ENCODE measurements around the gene COX6B2.

- TF ChIP-seq POLR2A (IDR thresholded peaks at IDR 0.05): no peak
- peak; percentile 95 to 99 (median 98) for TF ChIP-seq CTCF (IDR thresholded peaks at IDR 0.05)
- no peak for TF ChIP-seq POLR2AphosphoS5 (IDR thresholded peaks at IDR 0.05)
Measured at GRCh38 chr19:55301459-55302317, 52.8 kb downstream of the COX6B2 start.
